H1 (cell line): ENCODE data around the gene BRD3OS.

Experiments used
- BRCA1 ChIP-seq: IDR thresholded peaks from 2 replicates; pipeline ENCODE4 v1.6.1; 2012; ENCODE audit warnings: low read depth, low read length, improper control_type of control experiment
- CBX5 ChIP-seq: fragments of 300-800, 300-1000 bp; sonication (generic); IDR thresholded peaks from 2 replicates; pipeline ENCODE4 v1.7.1; 2016; ENCODE audit warnings: antibody characterized with exemption, low read length, low read depth
- CEBPB ChIP-seq: IDR thresholded peaks from 2 replicates; pipeline ENCODE4 v1.6.1; 2012; ENCODE audit warnings: low read depth, low read length
- CHD2 ChIP-seq: IDR thresholded peaks from 2 replicates; pipeline ENCODE4 v1.6.1; 2012; ENCODE audit warnings: low read length, improper control_type of control experiment
- CTBP2 ChIP-seq: IDR thresholded peaks from 2 replicates; pipeline ENCODE4 v1.7.0; 2011; ENCODE audit warnings: borderline replicate concordance, mild to moderate bottlenecking, moderate library complexity, mixed read lengths, low read length; ENCODE audit not compliant: insufficient read depth, insufficient read length
- CTCF ChIP-seq, 3 experiments: IDR thresholded peaks; 1 replicate in 2 of 3; 2 replicates in 1 of 3; pipeline versions ENCODE4 v1.5.1 to v1.6.1; 2011; ENCODE audit warnings: low read length in 3 of 3, mild to moderate bottlenecking in 3 of 3, inconsistent platforms in 2 of 3, low read depth in 1 of 3, moderate library complexity in 1 of 3; ENCODE audit not compliant: insufficient read depth in 1 of 3; ENCODE audit errors: control extremely low read depth in 1 of 3
- E2F6 ChIP-seq: IDR thresholded peaks from 2 replicates; pipeline ENCODE4 v1.6.1; 2012; ENCODE audit warnings: inconsistent platforms
- EZH2 ChIP-seq: fragments of 200-600 bp; sonication (generic); IDR thresholded peaks from 2 replicates; pipeline ENCODE4 v1.7.1; 2012; ENCODE audit warnings: low read depth, mild to moderate bottlenecking, moderate library complexity, low read length, inconsistent platforms; ENCODE audit not compliant: severe bottlenecking
- GABPA ChIP-seq: IDR thresholded peaks from 2 replicates; pipeline ENCODE4 v1.6.1; 2011; ENCODE audit warnings: mild to moderate bottlenecking, low read length, moderate library complexity, borderline replicate concordance; ENCODE audit not compliant: insufficient read depth
- PHF8 ChIP-seq: fragments of 200-600 bp; sonication (generic); conservative IDR thresholded peaks from 2 replicates; pipeline ENCODE4 v1.7.1; 2012; ENCODE audit warnings: low read depth, mild to moderate bottlenecking, inconsistent platforms, low read length, moderate library complexity
- POLR2A ChIP-seq, 2 experiments: IDR thresholded peaks; 1 replicate in 1 of 2; 2 replicates in 1 of 2; pipeline ENCODE4 v1.6.1; 2011; ENCODE audit warnings: low read depth in 2 of 2, low read length in 2 of 2, mild to moderate bottlenecking in 2 of 2; ENCODE audit errors: control extremely low read depth in 1 of 2
- POLR2AphosphoS5 ChIP-seq: IDR thresholded peaks from 2 replicates; pipeline ENCODE4 v1.6.1; 2011; ENCODE audit warnings: low read depth, low read length
- TEAD4 ChIP-seq: IDR thresholded peaks from 2 replicates; pipeline ENCODE4 v1.6.1; 2012; ENCODE audit warnings: low read depth, low read length, inconsistent platforms, mixed read lengths
- USF2 ChIP-seq: IDR thresholded peaks from 2 replicates; pipeline ENCODE4 v1.6.1; 2011; ENCODE audit warnings: low read length, improper control_type of control experiment

DNA sequence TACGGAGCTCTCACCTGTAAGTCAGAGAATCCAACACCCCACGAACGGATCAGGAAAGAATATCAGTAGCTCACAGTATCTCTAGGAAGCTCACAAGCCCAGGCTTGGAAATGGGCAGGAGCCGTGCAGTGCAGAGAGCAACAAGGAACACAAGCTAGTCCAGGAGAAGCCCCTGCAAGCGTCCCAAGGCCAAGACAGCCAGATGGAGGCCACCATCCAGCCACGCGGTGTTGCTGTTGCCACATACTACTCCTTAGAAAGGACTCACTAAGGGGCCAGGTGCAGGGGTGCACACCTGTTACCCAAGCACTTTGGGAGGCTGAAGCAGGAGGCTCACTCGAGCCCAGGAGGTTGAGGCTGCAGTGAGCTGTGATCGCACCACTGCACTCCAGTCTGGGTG is 17.7 kb upstream of the BRD3OS start:
- TF ChIP-seq CTCF (IDR thresholded peaks at IDR 0.05; ENCODE audit: control extremely low read depth in 1 of 3, insufficient read depth in 1 of 3, low read depth in 1 of 3, low read length in 3 of 3) (no peak), CBX5 (no peak), PHF8 (no peak), POLR2A (IDR thresholded peaks at IDR 0.05; ENCODE audit: control extremely low read depth in 1 of 2, low read depth in 2 of 2, low read length in 2 of 2) (no peak), CEBPB (no peak), TEAD4 (no peak), EZH2 (no peak), BRCA1 (no peak), USF2 (no peak), CTBP2 (no peak), POLR2AphosphoS5 (no peak), CHD2 (no peak), E2F6 (no peak), GABPA (no peak)
